ENCODE measurements around the gene SH2D4B. TPM values are rescaled to one million over a fixed set of nuclear protein-coding genes. Genes with fewer than 3 reads are reported as not detected.

The SH2D4B gene
- total RNA-seq, 4 donors from 2014 or later = not detected

DNA sequence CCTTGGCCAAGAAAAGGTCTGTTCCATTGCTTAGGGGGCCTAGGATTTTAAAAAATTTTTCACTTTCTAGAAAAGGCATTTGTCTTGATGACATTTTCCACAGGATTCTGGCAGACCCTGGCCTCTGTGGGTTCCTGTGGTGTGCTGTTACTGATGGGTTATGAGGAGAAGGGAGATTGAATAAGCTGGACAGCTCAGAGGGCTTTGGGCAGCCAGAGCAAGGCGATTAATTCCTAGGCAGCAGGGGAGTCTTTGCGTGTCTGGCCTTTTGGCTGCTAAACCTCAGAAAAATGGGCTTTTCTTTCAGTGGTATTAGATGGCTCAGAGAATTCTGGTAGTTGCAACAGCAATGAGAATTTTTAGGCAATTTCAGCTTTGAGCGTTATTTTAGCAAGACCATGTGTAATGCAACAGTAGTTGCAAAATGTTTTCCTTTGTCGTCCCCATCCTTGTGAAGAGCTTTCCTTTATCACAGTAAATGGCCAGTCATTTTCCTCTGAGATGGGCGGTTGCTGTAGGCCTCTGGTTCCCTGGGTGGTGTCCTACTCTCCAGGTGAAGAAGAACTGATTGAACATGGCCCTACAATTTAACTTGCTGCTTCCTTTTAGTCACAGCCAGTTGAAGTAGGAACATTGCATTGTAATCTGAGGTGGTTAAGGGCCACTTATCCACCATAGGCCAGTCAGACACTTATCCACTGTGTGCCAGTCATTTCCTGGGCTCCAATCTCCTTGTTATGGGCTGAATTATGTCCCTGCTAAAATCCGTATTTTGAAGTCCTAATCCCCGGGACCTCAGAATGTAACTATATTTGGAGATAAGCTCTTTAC lies 43.2 kb downstream of the SH2D4B start:
- Histone ChIP-seq H3K27ac (no peak overlapping the region), H3K27me3 (peaks cover 3% of the 10 kb centered on the region), H3K4me3 (no peak overlapping the region), H3K4me1 (no peaks in the 10 kb centered on the region), H3K9me3 (peaks cover 0 to 19% (median 0%) of the 10 kb centered on the region in 3 donors), H3K36me3 (no peaks in the 10 kb centered on the region)
- no peak for TF ChIP-seq EP300 (IDR thresholded peaks at IDR 0.05)
- no peak for TF ChIP-seq POLR2AphosphoS5 (IDR thresholded peaks at IDR 0.05)
- no peak for TF ChIP-seq POLR2A (IDR thresholded peaks at IDR 0.05)
- TF ChIP-seq, protein P1, sequence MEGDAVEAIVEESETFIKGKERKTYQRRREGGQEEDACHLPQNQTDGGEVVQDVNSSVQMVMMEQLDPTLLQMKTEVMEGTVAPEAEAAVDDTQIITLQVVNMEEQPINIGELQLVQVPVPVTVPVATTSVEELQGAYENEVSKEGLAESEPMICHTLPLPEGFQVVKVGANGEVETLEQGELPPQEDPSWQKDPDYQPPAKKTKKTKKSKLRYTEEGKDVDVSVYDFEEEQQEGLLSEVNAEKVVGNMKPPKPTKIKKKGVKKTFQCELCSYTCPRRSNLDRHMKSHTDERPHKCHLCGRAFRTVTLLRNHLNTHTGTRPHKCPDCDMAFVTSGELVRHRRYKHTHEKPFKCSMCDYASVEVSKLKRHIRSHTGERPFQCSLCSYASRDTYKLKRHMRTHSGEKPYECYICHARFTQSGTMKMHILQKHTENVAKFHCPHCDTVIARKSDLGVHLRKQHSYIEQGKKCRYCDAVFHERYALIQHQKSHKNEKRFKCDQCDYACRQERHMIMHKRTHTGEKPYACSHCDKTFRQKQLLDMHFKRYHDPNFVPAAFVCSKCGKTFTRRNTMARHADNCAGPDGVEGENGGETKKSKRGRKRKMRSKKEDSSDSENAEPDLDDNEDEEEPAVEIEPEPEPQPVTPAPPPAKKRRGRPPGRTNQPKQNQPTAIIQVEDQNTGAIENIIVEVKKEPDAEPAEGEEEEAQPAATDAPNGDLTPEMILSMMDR (IDR thresholded peaks at IDR 0.05) = no peak
- WGBS, 2 donors (ENCODE audit: low coverage in 1 of 2) = 76 to 98% methylated on average over 4 to 6 of the region's 7 CpGs
- ATAC-seq = no peak

- 82 to 100% methylated on average over 3 to 5 of the region's 5 CpGs for WGBS, 2 donors (ENCODE audit: low coverage in 1 of 2)
- H3K27ac ChIP-seq = no peak overlapping the region
- no peaks in the 10 kb centered on the region for H3K36me3 ChIP-seq
- H3K9me3 ChIP-seq = peaks cover 0 to 18% (median 0%) of the 10 kb centered on the region in 3 donors
- H3K27me3 ChIP-seq = peaks cover 6% of the 10 kb centered on the region
- H3K4me1 ChIP-seq = no peaks in the 10 kb centered on the region
- ATAC-seq = no peak
- TF ChIP-seq POLR2AphosphoS5 (IDR thresholded peaks at IDR 0.05) = no peak
- TF ChIP-seq POLR2A (IDR thresholded peaks at IDR 0.05) = no peak
- TF ChIP-seq, protein P1 (IDR thresholded peaks at IDR 0.05) = no peak
- no peak for TF ChIP-seq EP300 (IDR thresholded peaks at IDR 0.05)
- H3K4me3 ChIP-seq = no peak overlapping the region
Measured at GRCh38 chr10:80581469-80581835, 43.8 kb downstream of the SH2D4B start.

DNA sequence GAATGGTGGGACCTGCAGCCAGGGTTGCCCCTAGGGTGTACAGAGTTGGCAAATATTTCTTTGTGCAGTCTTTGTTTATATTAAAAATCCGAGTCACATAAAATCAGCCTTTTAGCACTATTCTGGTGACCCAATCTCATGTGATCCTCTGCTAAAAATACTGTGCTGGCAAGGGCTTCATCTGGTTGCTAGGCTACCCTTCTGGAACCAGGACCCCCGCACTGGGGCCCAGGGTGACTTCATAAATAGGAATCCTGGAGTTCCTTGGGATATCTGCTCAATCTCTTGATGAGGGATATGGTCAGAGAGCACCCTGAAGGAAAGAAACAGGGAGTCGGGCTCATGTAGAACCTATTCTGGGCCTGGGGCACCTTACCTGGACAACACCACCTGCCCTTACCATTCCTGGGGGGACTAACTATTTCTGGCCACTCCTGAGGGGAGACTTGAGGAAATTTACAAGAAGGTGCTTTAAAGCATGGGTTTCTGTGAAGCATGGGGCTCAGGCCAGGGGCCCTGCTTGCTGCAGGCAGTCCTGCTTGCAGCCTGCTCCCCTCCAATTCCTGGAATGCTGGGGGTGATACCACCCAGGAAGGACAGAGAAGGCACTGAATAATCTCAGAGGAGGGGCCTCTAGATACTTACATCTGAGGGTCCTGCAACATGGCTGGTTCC lies 44.7 kb downstream of the SH2D4B start:
- H3K36me3 ChIP-seq = no peaks in the 10 kb centered on the region
- H3K4me1 ChIP-seq = no peaks in the 10 kb centered on the region
- no peak for ATAC-seq

DNA sequence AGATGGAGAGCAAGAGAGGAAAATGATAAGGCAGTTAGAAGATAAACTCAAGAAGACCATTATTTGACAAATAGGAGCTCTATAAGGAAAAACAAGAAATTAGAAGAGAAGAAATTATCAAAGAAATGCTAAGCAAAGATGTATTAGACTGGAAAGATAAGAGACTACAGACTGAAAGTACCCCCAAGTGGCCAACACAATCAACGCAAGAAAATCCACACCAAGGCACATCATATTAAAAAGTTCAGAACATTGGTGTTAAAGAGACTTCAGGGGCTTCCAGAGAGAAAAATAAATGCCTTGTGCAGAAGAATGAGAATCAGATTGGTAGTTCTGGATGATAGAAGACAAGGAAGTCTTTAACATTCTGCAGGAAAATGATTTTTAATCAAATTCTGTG lies 46.0 kb downstream of the SH2D4B start:
- TF ChIP-seq POLR2AphosphoS5 (IDR thresholded peaks at IDR 0.05) = no peak
- TF ChIP-seq POLR2A (IDR thresholded peaks at IDR 0.05) = no peak
- TF ChIP-seq EP300 (IDR thresholded peaks at IDR 0.05) = no peak
- TF ChIP-seq, protein P1 (IDR thresholded peaks at IDR 0.05) = no peak
- ATAC-seq = no peak
- Histone ChIP-seq H3K9me3 (no peaks in the 10 kb centered on the region), H3K36me3 (no peaks in the 10 kb centered on the region), H3K27ac (no peak overlapping the region), H3K4me3 (no peak overlapping the region), H3K4me1 (no peaks in the 10 kb centered on the region), H3K27me3 (peaks cover 6% of the 10 kb centered on the region)
- 57 to 58% methylated on average over 1 of the region's 1 CpG for WGBS, 2 donors (ENCODE audit: low coverage in 1 of 2)

More for the DNA sequence above, 44.7 kb downstream of the SH2D4B start:
- TF ChIP-seq EP300 (IDR thresholded peaks at IDR 0.05) = no peak
- no peak for TF ChIP-seq POLR2A (IDR thresholded peaks at IDR 0.05)
- Histone ChIP-seq H3K4me3 (no peak overlapping the region), H3K9me3 (peaks cover 0 to 9% (median 0%) of the 10 kb centered on the region in 3 donors), H3K27ac (no peak overlapping the region), H3K27me3 (peaks cover 6% of the 10 kb centered on the region)
- 20 to 43% methylated on average over 1 of the region's 3 CpGs for WGBS, 2 donors (ENCODE audit: low coverage in 1 of 2)

- H3K27me3 ChIP-seq = peaks cover 6% of the 10 kb centered on the region
- ATAC-seq = no peak
- TF ChIP-seq, protein P1 (IDR thresholded peaks at IDR 0.05) = no peak
- TF ChIP-seq POLR2AphosphoS5 (IDR thresholded peaks at IDR 0.05) (no peak), EP300 (IDR thresholded peaks at IDR 0.05) (no peak), POLR2A (IDR thresholded peaks at IDR 0.05) (no peak)
- no peaks in the 10 kb centered on the region for H3K4me1 ChIP-seq
- no peak overlapping the region for H3K4me3 ChIP-seq
- H3K36me3 ChIP-seq = no peaks in the 10 kb centered on the region
- no peak overlapping the region for H3K27ac ChIP-seq
- no peaks in the 10 kb centered on the region for H3K9me3 ChIP-seq
- 100% methylated on average over 1 of the region's 23 CpGs; no CpG with 5 or more reads in 1 of the 2 donors for WGBS, 2 donors (ENCODE audit: low coverage in 1 of 2)
Measured at GRCh38 chr10:80585812-80586211, 48.1 kb downstream of the SH2D4B start.
